Stimulated activated CD8-positive, alpha-beta memory T cell treated with anti-CD3 and anti-CD28 coated beads, Interleukin-4, amount 100 ng/mL, for 4 hours (primary cell): Measurements from ENCODE around the gene MACROH2A1.
"Not testable (repeated sequence)": the region's sequence is repeated elsewhere in the genome, so short reads cannot be mapped to it uniquely, and the experiment has no call there.

ENCODE experiments used
- DNase-seq, 2 donors: peaks; one replicate each; pipeline ENCODE4 v3.0.0-alpha.2; 2020; ENCODE audit warnings: low read depth in 2 of 2, low spot score in 1 of 2

Gene MACROH2A1

GRCh38 chr5:135379046-135379654 is 19.9 kb downstream of the MACROH2A1 start:
- no peak for DNase-seq

DNA sequence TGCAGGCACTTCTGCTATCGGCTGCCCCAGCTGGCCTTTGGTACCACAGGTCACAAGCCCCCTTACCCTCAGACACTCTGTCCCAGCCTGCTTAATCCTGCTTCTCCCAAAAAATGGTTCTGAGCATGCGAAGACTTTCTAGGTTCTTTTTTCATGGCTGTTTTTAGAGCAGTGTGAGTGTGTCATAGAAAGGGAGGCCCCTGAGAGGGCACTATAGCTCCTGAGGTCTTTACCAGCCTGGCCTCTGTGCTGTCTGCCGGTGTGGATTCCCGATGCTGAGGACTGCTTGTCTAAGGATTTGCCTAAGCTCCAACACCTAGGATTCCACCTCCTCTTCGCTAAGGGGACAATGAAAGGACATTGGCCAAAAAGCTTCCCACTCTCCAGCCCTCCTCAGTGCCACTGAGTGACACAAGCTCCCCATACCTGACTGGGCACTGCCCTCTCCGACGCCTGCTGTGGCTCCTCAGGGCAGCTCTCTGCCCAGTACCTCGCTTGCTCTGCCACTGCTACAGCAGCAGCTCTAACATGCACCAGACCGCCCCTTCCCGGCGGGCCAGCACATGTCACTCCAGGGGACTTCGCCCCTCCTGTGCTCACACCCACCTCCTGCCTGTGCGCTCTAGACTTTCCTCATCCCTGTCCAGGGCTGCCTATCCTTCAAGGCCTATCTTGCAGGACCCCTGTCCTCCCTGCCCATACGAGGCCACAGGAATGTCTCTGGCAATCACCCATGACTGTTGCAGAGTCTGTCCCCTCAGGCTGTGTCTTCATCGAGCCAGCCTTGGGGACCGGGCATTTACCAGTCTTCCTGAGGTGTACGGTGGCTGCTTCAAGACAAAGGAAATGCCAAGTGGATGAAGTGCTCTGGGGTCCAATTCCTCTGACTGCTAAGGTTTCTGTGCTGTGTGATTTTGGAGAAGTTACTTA is 21.0 kb downstream of the MACROH2A1 start:
- no peak for DNase-seq

- DNase-seq = no peak
Measured at GRCh38 chr5:135376961-135377624, 21.9 kb downstream of the MACROH2A1 start.

GRCh38 chr5:135375040-135375793 is 23.8 kb downstream of the MACROH2A1 start:
- DNase-seq = no peak

GRCh38 chr5:135373736-135374515 is 25.1 kb downstream of the MACROH2A1 start:
- DNase-seq = no peak

DNA sequence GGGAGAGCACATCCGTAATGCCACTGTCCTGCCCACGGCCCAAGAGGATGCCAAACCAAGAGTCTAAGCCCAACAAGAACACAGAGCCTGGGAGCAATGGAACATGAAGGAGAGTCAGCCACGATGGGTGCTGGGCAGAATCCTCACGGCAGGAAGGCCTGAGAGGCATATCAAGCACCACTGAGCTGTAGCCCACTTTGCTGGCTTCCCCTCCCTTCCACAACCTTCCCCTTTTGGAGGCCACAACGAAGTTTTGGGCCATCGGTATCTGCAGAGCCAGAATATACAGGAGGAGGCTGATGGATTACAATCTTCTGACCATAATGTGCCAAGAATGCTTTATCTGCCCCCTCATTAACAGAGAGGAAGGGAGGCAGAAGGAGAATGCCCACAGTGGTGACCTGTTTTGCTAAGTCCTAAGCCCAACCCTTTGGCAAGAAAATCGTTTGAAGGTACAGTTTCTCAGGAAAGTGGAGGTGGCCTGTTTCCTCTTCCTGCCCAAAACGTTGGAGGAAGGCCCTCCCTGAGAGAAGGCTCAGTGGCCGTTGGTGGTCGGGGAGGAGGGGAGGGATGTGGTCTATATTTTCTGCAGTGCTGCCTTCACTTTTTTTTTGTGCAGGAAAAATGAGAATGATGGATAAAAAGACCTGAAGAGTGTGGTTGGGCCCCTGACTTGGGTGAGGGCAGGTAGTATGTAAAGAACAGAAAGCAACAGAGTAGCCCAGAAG is 26.2 kb downstream of the MACROH2A1 start:
- DNase-seq = no peak

DNA sequence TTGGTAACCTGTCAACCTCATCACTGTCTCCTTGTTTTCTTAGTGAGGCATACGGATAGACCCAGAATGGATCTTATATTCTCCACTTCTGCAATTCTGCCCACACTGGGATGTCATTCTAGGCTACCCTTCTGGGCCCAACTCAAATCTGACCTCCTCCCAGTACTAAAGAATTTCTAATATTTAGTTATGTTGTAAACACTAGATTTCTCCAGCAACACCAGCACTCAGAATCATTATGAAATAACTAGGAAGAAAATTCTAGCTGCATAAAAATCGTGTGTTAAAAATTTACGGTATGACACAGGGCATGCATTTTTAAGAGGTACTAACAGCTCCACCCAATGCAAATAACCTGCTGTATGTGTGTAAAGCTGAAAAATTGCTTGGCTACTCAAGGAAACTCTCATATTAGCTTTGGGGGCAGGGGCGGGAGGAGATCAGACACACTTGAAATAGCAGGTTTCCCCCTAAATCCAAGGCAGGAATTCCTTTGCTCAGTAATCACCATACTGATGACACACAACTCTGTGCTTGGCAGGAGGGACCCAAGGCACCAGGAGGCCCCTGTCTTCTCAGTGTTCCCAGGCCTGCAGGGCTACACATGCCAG is 27.3 kb downstream of the MACROH2A1 start:
- no peak for DNase-seq

DNA sequence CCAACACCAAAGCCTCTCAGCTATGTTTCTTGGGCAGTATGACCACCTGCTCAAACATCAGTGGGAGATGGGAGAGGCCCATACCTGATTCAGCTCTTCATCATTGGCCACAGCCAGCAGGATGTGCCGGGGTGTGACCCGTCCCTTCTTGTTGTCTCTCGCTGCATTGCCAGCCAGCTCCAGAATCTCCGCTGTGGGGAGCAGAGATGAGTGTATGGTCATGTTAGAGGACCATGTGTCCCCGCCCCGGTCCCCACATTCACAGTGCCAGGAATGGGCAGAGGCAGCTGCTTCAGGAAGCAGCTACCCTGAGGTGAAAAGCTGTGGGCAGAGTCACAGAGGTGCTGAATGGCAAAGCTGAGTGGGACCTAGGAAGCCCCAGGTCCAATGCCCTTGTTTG is 29.1 kb downstream of the MACROH2A1 start:
- no peak for DNase-seq

DNA sequence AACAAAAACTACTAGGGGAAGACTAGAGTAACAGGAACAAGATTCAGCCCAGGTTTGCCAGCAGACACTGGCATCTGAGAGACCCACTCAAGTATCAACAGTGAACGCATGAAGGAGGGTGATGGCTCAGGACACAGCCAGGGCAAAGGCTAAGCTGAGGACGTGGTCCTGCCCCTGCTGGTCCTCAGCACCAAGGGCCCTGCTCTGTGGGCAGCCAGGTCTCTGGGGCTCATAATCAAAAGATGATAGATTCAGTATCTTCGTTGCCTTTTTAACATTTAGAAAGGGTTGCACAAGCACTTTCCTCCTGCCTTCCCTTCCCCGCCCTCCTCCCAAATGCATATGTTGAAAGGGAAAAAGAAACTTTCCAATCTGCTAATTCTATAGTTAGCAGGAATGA is 31.5 kb downstream of the MACROH2A1 start:
- no peak for DNase-seq

GRCh38 chr5:135367076-135367475 is 32.0 kb downstream of the MACROH2A1 start:
- no peak for DNase-seq

DNA sequence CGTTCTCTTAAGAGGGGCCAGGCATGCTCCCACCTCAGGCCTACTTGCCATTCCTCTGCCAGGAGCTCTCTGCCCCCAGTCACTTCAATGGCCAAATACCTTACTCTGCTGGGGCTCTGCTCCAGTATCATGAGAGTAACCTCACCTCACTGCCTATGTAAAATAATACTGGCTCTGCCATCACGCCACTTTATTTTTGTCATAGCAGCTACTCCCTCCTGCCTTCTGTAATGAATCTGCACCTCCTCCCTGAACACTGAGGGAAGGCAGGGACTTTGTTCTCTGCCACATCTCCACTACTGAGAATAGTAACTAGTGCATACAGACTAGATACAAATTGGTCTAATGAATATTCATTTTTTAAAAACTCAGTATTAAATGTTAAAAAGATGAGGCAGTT is 33.8 kb downstream of the MACROH2A1 start:
- DNase-seq = no peak

DNA sequence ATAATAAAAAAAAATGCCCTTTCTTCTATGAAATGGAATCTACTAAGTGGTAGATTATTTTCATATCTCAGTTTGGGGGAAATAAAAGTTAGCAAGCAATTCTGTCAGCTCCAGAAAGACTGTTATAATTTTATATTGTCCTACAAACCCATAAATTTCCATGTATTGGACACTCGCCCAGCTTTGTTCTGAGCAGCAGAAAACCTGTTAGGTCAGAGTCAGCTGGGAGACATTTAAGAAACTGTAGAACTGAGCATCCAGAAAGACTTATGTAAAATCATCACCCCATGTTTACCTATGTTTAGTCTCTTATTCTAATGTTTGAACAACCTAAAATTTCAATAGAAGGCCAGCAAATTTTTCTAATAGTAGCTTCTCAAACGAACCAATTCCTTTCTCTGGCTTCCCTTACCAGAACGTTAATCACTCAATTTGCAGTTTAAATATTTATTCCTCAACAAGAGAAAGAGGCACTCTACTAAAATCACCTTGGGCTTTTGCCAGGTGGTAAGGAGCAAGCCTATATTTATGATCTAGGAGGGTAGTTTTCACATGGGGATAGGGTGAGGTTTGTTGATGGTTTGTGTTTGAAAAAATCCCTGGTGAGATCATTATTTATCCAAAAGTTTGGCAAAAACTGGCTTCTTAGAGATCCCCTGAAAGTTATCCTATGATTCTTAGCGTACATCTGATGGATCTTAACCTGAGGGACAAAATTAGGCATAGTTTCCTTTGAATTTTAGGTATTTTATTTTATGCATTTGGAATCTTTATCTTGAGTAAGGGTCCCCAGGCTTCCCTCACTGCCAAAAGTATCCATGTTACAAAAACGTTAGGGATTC is 34.4 kb downstream of the MACROH2A1 start:
- no peak for DNase-seq

GRCh38 chr5:135363342-135363741 is 35.7 kb downstream of the MACROH2A1 start:
- not testable (repeated sequence) for DNase-seq

DNA sequence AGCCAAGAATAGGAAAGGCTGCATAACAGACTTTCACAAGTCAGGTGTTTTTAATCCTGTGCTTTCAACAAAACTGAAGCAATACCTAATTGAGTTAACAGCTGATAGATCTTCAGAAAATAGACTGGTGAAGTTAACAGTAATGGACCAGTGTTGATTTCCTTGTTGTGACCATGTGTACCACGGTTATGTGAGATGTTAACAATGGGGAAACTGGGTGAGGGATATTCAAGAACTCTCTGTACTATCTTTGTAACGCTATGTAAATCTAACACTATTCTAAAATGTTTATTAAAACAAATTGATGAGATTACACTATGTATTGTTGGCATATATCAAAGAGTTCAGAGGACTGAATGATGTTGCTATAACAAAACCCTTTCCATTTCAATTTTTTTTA is 36.9 kb downstream of the MACROH2A1 start:
- no peak for DNase-seq

DNA sequence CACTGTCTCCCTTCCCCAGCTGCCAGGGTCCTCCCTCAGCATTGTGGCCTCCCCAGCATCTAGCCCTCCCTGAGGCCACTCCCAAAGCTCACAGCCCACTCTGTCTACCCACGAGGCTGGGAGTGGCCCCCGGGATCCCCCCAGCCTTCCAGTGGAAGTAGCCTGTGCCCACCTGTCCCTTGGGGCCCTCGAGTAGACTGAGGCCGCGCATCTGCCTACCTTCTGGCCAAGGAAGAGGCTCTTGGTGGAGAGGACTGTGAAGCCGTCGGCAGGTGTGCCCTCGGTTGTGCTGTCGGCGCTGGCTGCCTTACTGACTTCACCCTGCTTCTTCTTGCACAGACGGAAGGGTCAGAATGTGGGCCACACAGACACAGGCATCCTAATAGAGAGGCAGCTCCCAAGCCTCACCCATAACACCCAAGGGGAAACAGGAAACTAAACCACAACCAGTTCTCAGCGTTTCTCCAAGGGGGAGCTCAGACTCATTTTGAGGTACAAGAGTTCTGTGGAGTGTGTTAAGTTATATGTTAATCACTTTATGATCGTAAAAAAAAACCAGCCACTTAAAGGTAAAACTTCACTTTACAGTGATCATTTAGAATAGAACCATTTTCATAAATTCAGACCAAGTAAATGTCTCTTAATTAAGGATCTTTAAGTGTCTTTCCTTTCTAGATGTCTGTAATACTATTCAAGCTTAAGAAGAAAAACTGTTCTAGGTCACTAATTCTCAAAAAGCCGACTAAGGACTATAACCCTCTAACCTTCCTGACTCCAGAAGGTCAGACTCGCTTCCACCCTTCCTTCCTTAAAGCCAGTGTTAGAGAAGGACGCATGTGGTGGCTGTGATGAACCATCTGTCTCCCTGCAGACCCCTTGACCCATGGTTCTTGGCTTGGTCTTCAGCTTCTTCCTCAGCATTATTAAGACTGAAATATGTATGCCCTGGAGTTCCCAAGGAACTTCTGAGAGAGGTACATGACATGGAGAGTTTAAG is 38.5 kb downstream of the MACROH2A1 start:
- no peak for DNase-seq

- no peak for DNase-seq
Measured at GRCh38 chr5:135359374-135360165, 39.5 kb downstream of the MACROH2A1 start.
